Ureter (tissue), 1 donor: ENCODE results near the gene CDH15. TPM values are rescaled to one million over a fixed set of nuclear protein-coding genes. Genes with fewer than 3 reads are reported as not detected.
"Not testable (repeated sequence)": the region's sequence is repeated elsewhere in the genome, so short reads cannot be mapped to it uniquely, and the experiment has no call there.

Source experiments
- DNase-seq: peaks from one replicate; pipeline ENCODE4 v3.0.0-alpha.2; 2020; ENCODE audit warnings: low spot score
- total RNA-seq: library from RNA; stranded (reverse); gene quantifications from one replicate; pipeline ENCODE4 v1.2.4, GENCODE V29; 2023
- donor health status: DM: yes; HTN: yes; CAD: no.

Gene CDH15
- total RNA-seq, 1 donor from 2014 or later: not detected

GRCh38 chr16:89233678-89234490, 62.3 kb downstream of the CDH15 start:
- no peak for DNase-seq

GRCh38 chr16:89237733-89238132, 66.2 kb downstream of the CDH15 start:
- DNase-seq: no peak

DNA sequence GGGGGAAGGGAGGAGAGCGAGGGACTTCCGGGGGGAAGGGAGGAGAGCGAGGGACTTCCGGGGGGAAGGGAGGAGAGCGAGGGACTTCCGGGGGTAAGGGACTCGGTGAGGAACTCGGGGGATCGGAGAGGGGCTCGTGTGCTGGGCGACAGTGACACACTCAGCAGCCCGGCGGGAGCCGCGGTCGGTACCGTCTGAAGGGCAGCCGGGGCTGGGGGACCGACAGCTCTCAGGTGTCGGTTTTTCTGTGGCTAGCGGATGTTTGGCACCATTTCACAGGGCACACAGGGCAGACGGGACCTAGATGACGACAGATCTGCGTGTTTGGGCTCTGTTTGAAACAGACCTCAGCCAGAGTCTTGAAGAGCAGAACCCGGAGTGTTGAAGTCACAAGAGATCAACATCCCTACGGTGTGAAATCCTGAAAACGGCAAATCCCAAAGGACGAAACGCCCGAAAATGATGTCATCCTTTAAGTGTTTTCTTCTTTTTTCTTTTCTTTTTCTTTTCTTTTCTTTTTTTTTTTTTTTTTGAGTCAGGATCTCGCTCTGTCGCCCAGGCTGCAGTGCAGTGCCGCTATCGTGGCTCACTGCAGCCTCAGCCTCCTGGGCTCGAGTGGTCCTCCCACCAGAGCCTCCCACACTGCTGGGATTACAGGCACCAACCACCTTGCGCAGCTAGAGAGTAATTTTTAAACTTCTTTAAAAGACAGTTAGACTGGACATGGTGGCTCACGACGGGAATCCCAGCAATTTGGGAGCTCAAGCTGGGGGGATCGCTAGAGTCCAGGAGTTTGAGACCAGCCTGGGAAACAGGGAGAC, 69.8 kb downstream of the CDH15 start:
- peak; percentile 76 for DNase-seq

GRCh38 chr16:89242795-89243200, 71.2 kb downstream of the CDH15 start:
- DNase-seq: no peak

- no peak for DNase-seq
These were observed 72.1 kb downstream of the CDH15 start for GRCh38 chr16:89243664-89244063.

DNA sequence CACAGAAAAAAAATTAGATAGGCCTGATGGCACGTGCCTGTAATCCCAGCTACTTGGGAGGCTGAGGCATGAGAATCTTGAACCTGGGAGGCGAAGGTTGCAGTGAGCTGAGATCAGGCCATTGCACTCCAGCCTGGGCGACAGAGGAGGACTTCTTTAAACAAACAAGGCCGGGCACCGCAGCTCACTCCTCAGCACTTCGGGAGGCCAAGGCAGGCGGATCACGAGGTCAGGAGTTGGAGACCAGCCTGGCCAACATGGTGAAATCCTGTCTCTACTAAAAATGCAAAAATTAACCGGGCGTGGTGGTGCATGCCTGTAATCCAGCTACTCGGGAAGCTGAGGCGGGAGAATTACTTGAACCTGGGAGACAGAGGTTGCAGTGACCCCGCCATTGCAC, 72.7 kb downstream of the CDH15 start:
- not testable (repeated sequence) for DNase-seq

- DNase-seq: no peak
These were observed 73.2 kb downstream of the CDH15 start for GRCh38 chr16:89244754-89245153.

Other genes with a start within 250 kb of the CDH15 start
- gene CBFA2T3, start 194.5 kb upstream of the CDH15 start, total RNA-seq: 11.2 TPM
- gene ACSF3, start 77.9 kb upstream of the CDH15 start, total RNA-seq: 51.7 TPM
- 2.5 TPM for gene SLC22A31, start 28.8 kb downstream of the CDH15 start, total RNA-seq
- gene ZNF778, start 46.0 kb downstream of the CDH15 start, total RNA-seq: 10.0 TPM